Activated T-helper 9 cell treated with anti-CD3 and anti-CD28 coated beads, Interleukin-2, amount 50 U/mL, for 16 hours (primary cell): ENCODE results near the gene SLC28A3.

Experiments used
- DNase-seq: peaks from one replicate; pipeline ENCODE4 v3.0.0-alpha.2; 2020; ENCODE audit warnings: low read depth

Gene SLC28A3

DNA sequence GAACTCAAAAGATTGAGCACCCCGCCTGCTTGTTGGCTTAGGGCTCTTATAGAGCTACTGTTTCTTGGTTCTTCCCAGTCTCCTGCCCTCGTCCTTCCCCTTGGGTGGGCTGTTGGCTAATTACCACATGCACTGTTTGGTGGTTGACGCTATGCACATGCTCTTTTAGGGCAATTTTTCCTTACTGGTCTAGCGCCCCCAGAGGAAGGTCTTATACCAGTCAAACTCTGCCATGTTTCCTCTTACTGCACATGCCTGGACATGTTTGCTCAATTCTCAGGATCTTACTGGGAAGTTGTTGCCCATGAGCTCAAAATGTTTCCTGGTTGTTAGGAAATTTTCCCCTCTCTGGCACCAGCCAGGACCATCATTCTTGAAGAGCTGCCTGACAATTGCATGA lies 101.9 kb downstream of the SLC28A3 start:
- DNase-seq: no peak

DNA sequence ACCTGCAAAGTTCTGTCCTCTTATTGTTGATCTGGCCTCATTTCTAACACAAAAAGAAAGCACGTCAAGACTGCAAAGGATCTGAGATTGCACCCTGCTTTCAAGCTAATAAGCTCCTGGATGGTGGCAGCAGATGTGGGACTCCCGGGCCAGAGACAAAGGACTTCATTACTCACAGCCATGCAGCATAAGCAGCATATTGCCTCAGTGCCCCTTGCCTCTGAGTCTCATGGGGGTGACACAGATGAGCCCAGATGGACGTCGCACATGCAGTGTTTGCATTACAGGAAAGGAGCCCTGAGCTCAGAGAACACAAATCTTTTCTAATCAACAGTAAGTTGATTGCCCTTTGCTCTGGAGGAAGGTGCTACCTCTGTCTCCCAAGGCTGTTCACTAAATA lies 105.0 kb downstream of the SLC28A3 start:
- no peak for DNase-seq

GRCh38 chr9:84230355-84231145 lies 110.0 kb downstream of the SLC28A3 start:
- DNase-seq: no peak

- no peak for DNase-seq
These were observed 111.4 kb downstream of the SLC28A3 start for GRCh38 chr9:84229191-84229590.

DNA sequence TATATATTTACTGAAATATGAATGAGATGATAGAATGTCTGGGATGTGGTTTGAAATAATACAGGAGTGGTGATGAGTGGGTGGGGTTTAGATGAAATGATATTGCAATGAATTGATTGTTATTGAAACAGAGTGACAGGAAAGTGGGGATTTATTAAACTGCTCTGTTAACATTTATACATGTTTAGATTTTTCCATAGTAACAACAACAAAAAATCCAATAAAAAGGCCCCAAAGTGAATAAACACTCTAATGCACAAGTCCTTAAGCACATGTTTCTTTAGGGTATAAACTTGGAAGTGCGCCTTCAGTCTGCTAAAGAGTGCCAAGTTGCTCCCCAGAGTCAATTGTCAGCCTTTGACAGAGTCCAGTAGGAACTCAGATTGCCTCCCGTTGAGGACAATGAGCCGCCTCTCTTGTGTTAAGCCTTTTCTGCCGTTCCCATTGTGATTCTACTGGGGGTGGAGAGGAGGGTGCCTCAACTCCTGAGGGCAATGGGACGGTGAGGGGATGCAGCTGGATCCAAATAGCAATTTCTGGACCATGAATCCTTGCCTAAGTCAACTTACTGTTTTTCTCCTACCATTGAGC lies 112.3 kb downstream of the SLC28A3 start:
- DNase-seq: no peak

GRCh38 chr9:84226126-84226525 lies 114.4 kb downstream of the SLC28A3 start:
- no peak for DNase-seq
